NCI-H2196 treated with DMSO at 0.1 percent for 48 hours (cell line): ENCODE results near the gene GMEB2.
"Not testable (repeated sequence)": the region's sequence is repeated elsewhere in the genome, so short reads cannot be mapped to it uniquely, and the experiment has no call there.

Experiments
- DNase-seq: peaks from one replicate; lab custom pipeline; 2025; ENCODE audit not compliant: unreplicated experiment; lab: John Stamatoyannopoulos, UW

The GMEB2 gene

GRCh38 chr20:63573647-63574131 lies 53.2 kb downstream of the GMEB2 start:
- DNase-seq = no peak

DNA sequence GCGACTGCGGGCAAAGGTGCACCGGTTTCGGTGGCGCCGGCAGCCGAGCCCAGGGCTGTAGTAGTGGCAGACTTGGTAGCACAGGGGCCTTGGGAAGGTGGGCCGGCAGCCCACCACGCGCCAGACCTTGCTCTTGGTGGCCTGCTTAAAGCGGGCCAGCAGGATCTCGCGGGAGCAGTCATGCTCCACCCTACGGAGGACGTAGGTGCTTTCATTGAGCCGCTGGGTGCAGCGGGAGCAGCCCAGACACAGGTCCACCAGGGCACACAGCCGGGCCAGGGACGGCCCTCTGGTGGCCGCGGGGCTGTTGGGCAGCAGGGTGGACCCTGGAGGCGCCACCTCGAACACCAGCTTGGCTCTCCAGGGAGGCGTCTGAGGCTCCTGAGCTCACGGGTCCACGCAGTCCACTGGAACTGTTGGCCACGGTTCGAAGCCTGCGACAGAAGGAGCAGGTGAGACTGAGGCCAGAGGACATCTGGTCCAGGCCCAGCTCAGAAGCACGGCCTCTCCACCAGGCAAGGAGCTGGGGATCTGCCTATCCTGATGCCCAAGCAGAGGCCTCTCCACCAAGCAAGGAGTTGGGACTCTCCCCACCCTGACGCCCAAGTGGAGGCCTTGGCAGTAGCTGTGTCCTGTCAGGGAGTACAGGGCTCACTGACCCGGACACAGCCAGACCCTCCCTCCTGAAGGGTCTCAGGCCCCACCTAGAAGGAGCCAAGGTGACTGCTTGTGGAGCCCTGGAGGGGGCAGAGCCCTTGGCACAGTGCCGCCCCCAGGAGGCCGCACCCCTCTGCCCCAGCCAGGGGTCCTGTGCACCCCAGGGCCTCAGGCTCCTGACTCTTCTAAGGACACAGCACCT lies 53.9 kb downstream of the GMEB2 start:
- no peak for DNase-seq

GRCh38 chr20:63572071-63572787 lies 54.7 kb downstream of the GMEB2 start:
- DNase-seq = no peak

DNA sequence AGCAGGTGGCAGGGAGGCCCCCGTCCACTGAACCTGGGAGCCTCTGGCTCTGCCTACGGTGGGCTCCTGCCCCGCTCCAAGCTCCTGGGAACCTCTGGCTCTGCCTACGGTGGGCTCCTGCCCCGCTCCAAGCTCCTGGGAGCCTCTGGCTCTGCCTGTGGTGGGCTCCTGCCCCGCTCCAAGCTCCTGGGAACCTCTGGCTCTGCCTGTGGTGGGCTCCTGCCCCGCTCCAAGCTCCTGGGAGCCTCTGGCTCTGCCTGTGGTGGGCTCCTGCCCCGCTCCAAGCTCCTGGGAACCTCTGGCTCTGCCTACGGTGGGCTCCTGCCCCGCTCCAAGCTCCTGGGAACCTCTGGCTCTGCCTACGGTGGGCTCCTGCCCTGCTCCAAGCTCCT lies 55.8 kb downstream of the GMEB2 start:
- DNase-seq = not testable (repeated sequence)

GRCh38 chr20:63570281-63571086 lies 56.4 kb downstream of the GMEB2 start:
- DNase-seq = no peak

DNA sequence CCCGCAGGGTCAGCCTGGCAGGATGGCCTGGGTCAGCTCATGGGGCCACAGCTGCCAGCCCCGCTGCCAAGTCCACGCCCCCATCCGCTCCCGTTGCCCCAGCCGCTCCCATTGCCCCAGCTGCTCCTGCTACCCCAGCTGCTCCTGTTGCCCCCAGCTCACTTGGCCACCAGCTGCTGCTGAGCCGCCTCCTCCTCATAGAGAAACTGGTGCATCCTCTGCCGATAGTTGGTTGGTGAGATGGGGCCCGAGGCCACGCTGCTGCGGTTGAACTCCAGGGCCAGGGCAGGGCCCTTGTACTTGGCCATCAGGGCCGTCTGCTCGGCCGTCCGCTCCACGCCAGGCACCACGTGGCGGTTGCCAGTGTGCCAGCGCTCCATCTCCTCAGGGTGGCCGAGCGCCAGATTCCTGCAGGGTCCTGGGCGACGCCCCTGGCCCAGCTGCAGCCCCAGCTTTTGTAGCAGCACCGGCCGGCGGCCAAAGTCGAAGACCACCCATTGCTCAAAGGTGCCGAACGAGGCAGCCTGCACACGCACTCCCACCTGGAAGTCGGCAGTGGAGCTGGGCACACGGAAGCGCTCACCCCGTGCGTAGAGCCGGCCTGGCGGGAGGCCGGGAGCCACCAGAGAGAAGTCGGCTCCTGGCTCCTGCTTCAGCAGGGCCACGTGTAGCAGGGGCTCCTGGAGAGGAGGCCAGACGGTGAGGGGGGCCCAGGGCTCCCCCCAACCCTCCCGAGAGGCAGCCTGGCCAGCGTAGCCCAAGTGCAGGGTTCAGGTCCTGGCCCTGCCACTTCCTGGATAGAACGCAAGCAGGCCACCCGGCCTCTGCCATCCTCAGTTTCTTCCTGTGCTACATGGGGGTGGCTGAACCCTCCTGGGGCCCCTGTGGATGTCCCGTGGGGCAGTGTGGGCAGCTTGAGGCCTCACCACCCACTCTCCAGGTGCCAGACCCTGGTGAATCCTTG lies 57.6 kb downstream of the GMEB2 start:
- no peak for DNase-seq

GRCh38 chr20:63568170-63568981 lies 58.5 kb downstream of the GMEB2 start:
- no peak for DNase-seq

DNA sequence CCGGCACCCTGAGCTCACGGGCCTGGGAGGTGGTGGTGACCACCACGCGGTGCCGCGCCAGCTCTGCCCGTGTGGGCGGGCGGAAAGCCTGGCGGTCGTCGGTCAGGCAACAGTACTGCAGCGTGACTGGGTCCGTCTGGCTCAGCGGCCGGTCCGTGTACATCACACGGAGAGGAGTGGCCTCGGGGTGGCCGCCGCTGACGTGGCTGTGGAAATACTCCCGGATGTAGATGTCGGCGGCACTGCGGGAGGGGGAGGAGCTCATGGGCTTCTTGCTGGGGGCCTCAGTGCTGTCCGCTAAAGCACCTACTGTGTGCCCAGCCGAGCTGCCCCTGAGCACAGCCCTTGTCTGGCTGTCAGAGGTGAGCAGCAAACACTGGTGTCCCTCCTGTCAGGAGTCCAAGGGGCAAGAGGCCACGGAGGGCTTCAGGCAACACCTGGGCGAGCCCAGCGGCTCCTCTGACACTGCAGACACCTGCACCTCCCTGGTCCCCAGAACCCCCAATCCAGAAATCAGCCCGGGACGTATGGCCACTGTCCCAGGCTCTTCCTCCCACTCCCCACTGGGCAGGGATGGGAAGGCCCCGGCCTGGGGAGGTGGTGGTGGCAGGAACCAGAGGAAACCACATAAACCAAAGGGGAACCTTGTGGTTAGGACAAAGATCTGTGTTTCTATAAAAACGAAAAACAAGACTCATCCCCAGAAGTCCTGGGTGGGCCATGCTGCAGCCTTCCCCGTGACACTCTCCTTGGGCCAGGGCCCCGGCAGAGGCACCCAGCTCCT lies 59.3 kb downstream of the GMEB2 start:
- no peak for DNase-seq

DNA sequence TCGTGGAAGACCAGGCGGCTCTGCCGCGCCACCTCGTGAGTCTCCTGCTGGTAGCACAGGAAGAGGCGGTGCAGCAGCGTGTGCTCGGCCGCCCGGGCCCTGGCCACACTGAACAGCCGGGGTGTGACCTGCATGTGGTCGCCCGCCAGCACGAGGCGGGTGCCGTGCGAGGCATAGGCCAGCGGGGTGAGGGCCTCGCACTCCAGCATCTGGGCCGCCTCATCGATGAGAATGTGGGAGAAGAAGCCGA lies 59.8 kb downstream of the GMEB2 start:
- DNase-seq = no peak

DNA sequence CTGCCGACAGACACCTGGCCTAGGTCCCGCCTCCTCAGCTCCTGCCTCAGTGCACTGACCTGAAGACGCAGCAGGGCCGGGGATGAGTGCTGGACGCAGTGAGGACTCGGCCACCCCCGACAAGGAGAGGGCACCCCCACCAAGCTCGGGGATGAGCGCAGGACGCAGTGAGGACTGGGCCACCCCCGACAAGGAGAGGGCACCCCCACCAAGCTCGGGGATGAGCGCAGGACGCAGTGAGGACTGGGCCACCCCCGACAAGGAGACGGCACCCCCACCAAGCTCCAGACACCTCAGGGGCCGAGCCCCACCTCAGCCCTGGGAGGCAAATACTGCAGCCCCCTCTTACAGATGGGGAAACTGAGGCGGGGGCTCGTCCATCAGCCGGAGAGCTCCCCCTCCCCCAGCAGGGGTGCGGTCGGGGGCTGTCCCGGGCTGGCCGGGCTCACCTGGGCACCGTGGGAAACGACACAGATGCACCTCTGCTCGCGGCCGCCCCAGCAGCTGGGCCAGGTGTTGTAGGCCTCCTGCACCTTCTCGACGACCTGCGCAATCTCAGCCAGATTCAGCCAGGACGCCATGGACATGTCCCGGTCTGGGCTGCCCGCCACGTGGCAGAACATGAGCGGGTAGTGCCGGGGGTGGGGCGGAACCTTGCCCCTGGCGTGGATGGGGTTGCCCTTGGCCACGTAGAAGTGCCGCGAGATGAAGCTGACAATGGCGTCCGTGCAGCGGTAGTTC lies 60.3 kb downstream of the GMEB2 start:
- DNase-seq = no peak

DNA sequence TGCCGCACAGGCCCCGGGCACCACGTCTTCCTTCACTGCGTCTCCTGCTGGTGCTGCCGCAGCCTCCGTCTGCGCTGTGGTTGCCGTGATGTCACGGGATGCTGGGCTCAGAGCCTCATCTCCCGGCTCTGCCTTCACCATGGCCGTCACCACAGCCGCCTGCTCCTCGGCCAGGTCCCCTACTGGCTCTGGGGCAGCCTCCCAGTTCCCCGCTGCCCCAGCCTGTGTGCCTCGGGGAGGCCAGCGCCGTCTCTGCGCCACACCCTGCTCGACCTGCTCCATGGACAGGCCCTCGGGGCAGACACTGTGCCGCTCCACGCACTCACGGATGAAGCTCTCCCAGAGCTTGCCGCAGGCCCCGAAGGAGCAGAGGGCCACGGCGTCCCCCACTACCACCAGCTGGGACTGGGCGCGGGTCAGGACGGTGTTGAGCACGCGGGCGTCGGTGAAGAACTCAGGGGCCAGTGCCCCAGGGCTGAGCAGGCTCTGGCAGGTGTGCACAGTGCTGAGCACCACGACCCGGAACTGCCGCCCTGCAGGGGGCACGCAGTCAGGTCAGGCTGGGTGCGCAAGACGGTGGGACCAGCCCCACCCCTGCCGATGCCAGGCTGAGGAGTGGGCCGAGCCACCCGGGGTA lies 61.1 kb downstream of the GMEB2 start:
- DNase-seq = no peak

DNA sequence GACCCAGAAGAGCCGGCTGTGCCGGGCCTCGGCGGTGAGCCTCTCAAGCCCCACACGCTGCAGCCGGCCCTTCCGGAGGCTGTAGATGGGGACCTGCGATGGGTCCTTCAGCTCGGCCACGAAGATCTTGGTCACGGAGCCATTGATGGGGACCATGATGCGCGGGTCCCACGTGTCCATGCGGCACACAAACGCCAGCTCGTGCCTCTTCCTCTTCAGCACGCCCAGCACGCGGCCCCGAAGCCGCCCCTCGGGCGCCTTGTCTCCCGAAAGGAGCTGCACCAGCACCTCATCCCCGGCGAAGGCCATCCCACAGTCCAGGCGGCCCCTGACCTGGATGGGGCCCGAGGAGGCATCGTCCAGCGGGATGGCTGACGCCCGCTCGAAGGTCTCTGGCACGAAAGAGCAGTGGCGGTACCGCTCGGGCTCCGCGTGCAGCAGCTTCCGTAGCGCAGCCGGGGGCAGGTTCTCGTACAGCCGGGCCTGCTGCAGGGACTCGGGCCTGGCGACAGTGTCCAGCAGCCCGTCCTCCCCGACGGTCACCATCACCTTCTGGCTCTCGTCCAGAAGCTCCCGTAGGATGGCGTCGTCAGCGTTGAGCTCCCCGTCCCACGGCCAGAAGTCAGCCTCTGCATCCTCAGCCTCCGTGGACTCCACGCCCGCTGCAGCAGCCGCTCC lies 61.7 kb downstream of the GMEB2 start:
- DNase-seq = no peak

- DNase-seq = no peak
Observed at GRCh38 chr20:63564036-63564810, 62.7 kb downstream of the GMEB2 start.

DNA sequence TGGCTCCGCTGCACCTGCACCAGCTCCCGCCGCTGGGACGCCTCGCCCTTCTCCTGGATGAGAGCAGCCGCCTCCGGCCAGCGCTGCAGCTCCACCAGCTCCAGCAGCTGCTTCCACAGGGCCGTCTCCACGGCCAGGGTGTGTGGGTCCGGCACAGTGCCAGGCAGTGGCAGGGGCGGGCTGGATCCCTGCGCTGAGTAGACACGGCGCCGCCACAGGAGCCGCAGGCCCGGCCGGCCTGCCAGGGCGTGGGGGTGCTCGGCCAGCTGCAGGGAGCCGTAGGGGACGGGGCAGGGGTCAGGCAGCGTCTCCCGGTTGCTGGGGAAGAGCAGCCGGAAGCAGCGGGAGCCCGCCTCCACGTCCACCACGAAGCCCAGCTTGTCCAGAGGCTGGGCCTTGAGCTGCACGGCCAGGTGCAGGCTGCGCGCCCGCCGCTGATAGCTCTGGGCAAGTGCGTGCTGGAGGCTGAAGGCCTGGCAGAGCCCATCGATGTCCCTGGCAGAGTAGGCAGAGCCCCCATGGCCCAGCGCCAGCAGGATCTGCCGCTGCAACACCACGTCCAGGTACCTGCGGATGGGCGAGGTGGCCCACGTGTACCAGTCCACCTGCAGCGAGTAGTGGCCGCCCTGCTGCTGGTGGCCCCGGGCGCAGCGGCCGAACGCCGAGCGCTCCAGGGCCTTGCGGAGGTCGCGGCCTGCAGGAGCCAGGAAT lies 63.5 kb downstream of the GMEB2 start:
- DNase-seq = no peak

GRCh38 chr20:63562461-63563224 lies 64.3 kb downstream of the GMEB2 start:
- DNase-seq = no peak
